ENCODE results near the gene FREM1.
A peak's percentile ranks its signal among the peaks of the same experiment; 100 is the strongest.

The FREM1 gene

GRCh38 chr9:14713187-14713767, 197.0 kb downstream of the FREM1 start:
- no peak for DNase-seq (ENCODE audit: low read depth in 1 of 2, low spot score in 1 of 2)

GRCh38 chr9:14710804-14711203, 199.4 kb downstream of the FREM1 start:
- no peak for DNase-seq (ENCODE audit: low read depth in 1 of 2, low spot score in 1 of 2)

GRCh38 chr9:14706530-14707140, 203.6 kb downstream of the FREM1 start:
- no peak for DNase-seq (ENCODE audit: low read depth in 1 of 2, low spot score in 1 of 2)

- DNase-seq (ENCODE audit: low read depth in 1 of 2, low spot score in 1 of 2) = no peak
Observed at GRCh38 chr9:14705079-14705478, 205.1 kb downstream of the FREM1 start.

GRCh38 chr9:14704281-14704680, 205.9 kb downstream of the FREM1 start:
- DNase-seq (ENCODE audit: low read depth in 1 of 2, low spot score in 1 of 2) = no peak

- DNase-seq (ENCODE audit: low read depth in 1 of 2, low spot score in 1 of 2) = no peak
Observed at GRCh38 chr9:14702200-14702720, 208.0 kb downstream of the FREM1 start.

- DNase-seq (ENCODE audit: low read depth in 1 of 2, low spot score in 1 of 2) = peak; percentile 19 to 42
Observed at GRCh38 chr9:14693251-14693861, 216.9 kb downstream of the FREM1 start, which contains the start of gene ZDHHC21. TSS of gene ZDHHC21 (minus strand) at chr9:14693432. CDS start at chr9:14674340, 19,092 bp downstream.

- DNase-seq (ENCODE audit: low read depth in 1 of 2, low spot score in 1 of 2) = no peak
Observed at GRCh38 chr9:14692470-14693250, 217.6 kb downstream of the FREM1 start.

- no peak for DNase-seq (ENCODE audit: low read depth in 1 of 2, low spot score in 1 of 2)
Observed at GRCh38 chr9:14690948-14691730, 219.1 kb downstream of the FREM1 start.

GRCh38 chr9:14687042-14687719, 223.0 kb downstream of the FREM1 start:
- DNase-seq (ENCODE audit: low read depth in 1 of 2, low spot score in 1 of 2) = no peak

- no peak for DNase-seq (ENCODE audit: low read depth in 1 of 2, low spot score in 1 of 2)
Observed at GRCh38 chr9:14686168-14686567, 224.1 kb downstream of the FREM1 start.

All from stimulated activated CD4-positive, alpha-beta T cell treated with anti-CD3 and anti-CD28 coated beads, Interleukin-15, amount 100 ng/mL, for 1 hour (primary cell).